ENCODE measurements around the gene LAG3.

DNA sequence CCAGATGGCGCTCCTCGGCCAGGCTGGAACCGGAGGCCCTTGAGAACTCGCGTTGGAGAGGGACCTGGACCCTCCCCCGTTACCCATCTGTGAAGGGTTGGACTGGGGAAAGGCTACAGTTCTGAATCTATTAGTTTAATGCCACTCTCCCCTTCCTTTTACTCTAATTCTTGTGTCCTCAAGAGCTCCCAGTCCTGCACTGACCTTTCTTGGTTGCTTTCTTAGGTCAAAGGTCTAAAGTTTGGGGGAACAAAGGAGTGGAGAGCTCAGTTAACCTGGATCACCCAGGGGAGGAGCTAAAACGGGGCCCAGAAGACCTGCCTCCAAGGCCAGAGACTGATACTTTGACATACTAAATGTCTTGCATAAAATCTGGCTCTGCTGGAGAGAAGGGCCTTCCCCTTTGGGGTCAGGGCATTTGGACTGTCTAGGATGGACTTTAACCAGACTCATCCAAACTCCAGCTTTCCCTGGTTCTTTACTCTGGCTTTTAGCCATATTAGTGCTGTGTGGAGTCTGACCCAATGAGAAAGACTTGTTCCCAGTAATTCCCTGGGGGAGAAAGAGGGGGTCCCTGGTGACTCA, 18.5 kb upstream of the LAG3 start:
- TF ChIP-seq, protein P1, sequence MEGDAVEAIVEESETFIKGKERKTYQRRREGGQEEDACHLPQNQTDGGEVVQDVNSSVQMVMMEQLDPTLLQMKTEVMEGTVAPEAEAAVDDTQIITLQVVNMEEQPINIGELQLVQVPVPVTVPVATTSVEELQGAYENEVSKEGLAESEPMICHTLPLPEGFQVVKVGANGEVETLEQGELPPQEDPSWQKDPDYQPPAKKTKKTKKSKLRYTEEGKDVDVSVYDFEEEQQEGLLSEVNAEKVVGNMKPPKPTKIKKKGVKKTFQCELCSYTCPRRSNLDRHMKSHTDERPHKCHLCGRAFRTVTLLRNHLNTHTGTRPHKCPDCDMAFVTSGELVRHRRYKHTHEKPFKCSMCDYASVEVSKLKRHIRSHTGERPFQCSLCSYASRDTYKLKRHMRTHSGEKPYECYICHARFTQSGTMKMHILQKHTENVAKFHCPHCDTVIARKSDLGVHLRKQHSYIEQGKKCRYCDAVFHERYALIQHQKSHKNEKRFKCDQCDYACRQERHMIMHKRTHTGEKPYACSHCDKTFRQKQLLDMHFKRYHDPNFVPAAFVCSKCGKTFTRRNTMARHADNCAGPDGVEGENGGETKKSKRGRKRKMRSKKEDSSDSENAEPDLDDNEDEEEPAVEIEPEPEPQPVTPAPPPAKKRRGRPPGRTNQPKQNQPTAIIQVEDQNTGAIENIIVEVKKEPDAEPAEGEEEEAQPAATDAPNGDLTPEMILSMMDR (IDR thresholded peaks at IDR 0.05) = peak in 2 of 4 experiments; percentile 98 to 99
- no peak for TF ChIP-seq POLR2A (IDR thresholded peaks at IDR 0.05)
